HEK293T (cell line): ENCODE data around the gene GKAP1.

ENCODE experiments used
- ARNT ChIP-seq: fragments of 450-650 bp; IDR thresholded peaks from 2 replicates; pipeline ENCODE4 v1.6.1; 2017; ENCODE audit warnings: mild to moderate bottlenecking
- BHLHE40 ChIP-seq: fragments of 450-650 bp; IDR thresholded peaks from 2 replicates; pipeline ENCODE4 v1.6.1; 2016; ENCODE audit warnings: mild to moderate bottlenecking, moderate library complexity, borderline replicate concordance
- FOXA1 ChIP-seq: fragments of 450-650 bp; IDR thresholded peaks from 2 replicates; pipeline ENCODE4 v1.6.1; 2016; ENCODE audit warnings: mild to moderate bottlenecking
- FOXM1 ChIP-seq: fragments of 450-650 bp; IDR thresholded peaks from 2 replicates; pipeline ENCODE4 v1.6.1; 2017; ENCODE audit warnings: mild to moderate bottlenecking, borderline replicate concordance
- HDGF ChIP-seq: fragments of 450-650 bp; IDR thresholded peaks from 2 replicates; pipeline ENCODE4 v1.6.1; 2017; ENCODE audit warnings: antibody characterized with exemption, borderline replicate concordance
- L3MBTL2 ChIP-seq: fragments of 450-650 bp; conservative IDR thresholded peaks from 2 replicates; pipeline ENCODE4 v1.6.1; 2016; ENCODE audit warnings: mild to moderate bottlenecking
- PKNOX1 ChIP-seq: fragments of 450-650 bp; IDR thresholded peaks from 2 replicates; pipeline ENCODE4 v1.6.1; 2016
- SP1 ChIP-seq: fragments of 450-650 bp; IDR thresholded peaks from 2 replicates; pipeline ENCODE4 v1.6.1; 2017
- SUZ12 ChIP-seq: fragments of 450-650 bp; IDR thresholded peaks from 2 replicates; pipeline ENCODE4 v1.6.1; 2016; ENCODE audit warnings: mild to moderate bottlenecking

- TF ChIP-seq SP1 (no peak), SUZ12 (no peak), FOXM1 (no peak), HDGF (no peak), ARNT (no peak), BHLHE40 (no peak), PKNOX1 (no peak), FOXA1 (no peak), L3MBTL2 (no peak)
Observed at GRCh38 chr9:83775932-83776331, 41.6 kb downstream of the GKAP1 start.
